Right ventricle myocardium inferior (tissue), 1 donor: ENCODE measurements around the gene MCEE. TPM values are rescaled to one million over a fixed set of nuclear protein-coding genes. Genes with fewer than 3 reads are reported as not detected.
A peak's percentile ranks its signal among the peaks of the same experiment; 100 is the strongest.
"Not testable (repeated sequence)": the region's sequence is repeated elsewhere in the genome, so short reads cannot be mapped to it uniquely, and the experiment has no call there.

Source experiments
- ATAC-seq: fragments of 200-7000 bp; cut with Tn5 transposase; one replicate; pipeline ENCODE4 v1.9.1; 2020; ENCODE audit warnings: mild to moderate bottlenecking, moderate library complexity
- DNase-seq: peaks from one replicate; pipeline ENCODE4 v3.0.0; 2021; ENCODE audit errors: missing footprints
- intact Hi-C: fragments of 100-400 bp; cut with DNase I; formaldehyde crosslinking; loops from one replicate; pipeline ENCODE4 v1.11.0; 2022
- total RNA-seq: library from RNA; stranded (reverse); fragmentation: NEBNext Ultra II Directional; extraction: Animal tissue kit (Norgen Biotek cat#: 25700); gene quantifications from one replicate; pipeline ENCODE4 v1.2.1, GENCODE V29; 2021
- donor health status: DM: no; HTN: yes; CAD: no; lungs with severe emphysema.

MCEE gene
- total RNA-seq, 1 donor from 2014 or later = 42.2 TPM

GRCh38 chr2:71092491-71093260, 37.4 kb downstream of the MCEE start:
- DNase-seq, ATAC-seq: not testable (repeated sequence)

DNA sequence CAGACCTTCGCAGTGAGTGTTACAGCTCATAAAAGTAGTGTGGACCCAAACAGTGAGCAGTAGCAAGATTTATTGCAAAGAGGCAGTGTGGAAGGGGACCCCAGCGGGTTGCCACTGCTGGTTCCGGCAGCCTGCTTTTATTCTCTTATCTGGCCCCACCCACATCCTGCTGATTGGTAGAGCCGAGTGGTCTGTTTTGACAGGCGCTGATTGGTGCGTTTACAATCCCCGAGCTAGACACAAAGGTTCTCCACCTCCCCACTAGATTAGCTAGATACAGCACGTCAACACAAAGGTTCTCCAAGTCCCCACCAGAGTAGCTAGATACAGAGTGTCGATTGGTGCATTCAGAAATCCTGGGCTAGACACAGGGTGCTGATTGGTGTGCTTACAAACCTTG, 38.2 kb downstream of the MCEE start:
- intact Hi-C loops, ATAC-seq, DNase-seq: not testable (repeated sequence)

More at GRCh38 chr2:71092491-71093260, 37.4 kb downstream of the MCEE start:
- intact Hi-C loops = not testable (repeated sequence)

- intact Hi-C loops, ATAC-seq, DNase-seq: not testable (repeated sequence)
Measured at GRCh38 chr2:71089475-71089874, 40.6 kb downstream of the MCEE start.

GRCh38 chr2:71085325-71086003, 44.6 kb downstream of the MCEE start:
- intact Hi-C loops, DNase-seq, ATAC-seq: not testable (repeated sequence)

- ATAC-seq, DNase-seq, intact Hi-C loops: not testable (repeated sequence)
Measured at GRCh38 chr2:71083752-71084312, 46.2 kb downstream of the MCEE start.

DNA sequence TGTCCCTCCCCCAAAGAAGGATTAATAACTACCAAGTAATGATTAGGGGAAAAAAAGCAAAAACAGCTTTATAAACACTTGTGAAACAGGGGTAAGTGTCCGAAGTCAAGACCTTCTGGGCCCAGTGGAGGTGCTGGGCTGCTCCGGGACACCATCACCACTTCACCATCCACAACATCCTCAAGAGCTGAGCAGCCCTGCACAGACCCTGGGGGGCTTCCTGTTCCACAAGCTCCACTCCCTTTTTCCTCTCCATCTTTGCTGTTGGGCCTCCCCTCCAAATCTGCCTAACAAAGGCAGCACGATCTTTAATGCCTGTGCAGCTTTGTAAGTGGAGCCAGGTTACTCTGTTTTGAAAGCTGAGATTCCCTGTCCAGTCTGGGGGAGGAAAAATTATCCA, 46.7 kb downstream of the MCEE start:
- DNase-seq, ATAC-seq, intact Hi-C loops: not testable (repeated sequence)

DNA sequence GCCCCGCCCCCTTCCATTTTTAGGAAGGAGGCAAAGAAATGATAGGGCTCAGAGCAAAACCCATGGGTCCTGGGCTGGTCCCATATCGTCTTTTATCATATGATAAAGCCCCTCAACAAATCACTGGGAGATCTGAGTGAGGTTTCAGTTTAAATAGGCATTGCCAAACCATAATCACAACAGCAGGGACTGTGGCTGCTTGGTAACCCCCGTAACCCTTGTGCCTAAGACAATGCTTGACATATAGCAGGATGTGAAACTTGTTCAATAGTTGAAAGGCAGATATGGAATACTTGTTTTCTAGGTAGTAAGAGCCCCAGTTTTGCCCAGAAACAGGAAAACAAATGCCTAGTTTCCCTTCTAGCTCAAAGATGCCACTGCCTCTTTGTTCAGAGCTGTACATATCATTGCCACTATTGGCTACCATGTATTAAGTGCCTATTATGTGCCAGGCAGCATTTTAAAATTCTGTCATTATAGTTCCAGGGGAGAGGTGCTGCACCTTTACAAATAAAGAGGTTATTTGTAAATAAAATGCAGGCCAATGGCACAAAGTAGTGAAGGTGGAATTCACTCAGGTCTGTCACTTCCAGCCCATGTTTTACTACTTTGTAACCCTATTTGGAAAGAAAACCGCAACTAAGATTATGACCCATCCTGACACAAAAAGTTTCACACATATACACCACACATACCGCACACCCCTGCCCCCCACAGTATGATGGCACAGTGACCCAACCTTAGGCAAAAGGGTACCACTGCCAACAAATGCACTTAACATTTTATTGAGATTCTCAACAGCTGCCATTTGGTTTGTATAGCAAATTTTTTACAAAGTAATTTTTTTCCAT, 47.4 kb downstream of the MCEE start:
- DNase-seq = no peak
- intact Hi-C loops = no loop called here
- ATAC-seq = no peak

DNA sequence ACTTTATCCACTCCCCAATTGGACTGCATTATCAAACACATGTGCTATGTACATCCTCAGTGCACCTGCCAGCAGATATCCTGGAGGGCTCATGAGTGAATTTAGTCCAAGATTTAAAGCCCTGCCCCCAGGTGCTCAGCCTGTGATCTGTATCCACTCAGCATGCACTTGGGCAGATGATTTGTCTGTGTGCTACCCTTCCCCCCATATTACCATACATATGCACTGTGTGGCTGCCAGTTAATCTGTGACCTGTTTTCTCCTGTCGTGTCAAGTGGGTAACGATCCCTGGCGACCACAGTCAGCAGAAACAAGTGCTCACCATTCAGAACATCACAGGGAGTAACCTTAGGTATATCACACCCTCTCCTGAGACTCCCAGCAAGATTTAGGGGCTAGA, 51.4 kb downstream of the MCEE start:
- ATAC-seq (no peak), DNase-seq (no peak)
- intact Hi-C loops = no loop called here

- intact Hi-C loops = no loop called here
- ATAC-seq (no peak), DNase-seq (no peak)
Measured at GRCh38 chr2:71074893-71075395, 55.1 kb downstream of the MCEE start.

DNA sequence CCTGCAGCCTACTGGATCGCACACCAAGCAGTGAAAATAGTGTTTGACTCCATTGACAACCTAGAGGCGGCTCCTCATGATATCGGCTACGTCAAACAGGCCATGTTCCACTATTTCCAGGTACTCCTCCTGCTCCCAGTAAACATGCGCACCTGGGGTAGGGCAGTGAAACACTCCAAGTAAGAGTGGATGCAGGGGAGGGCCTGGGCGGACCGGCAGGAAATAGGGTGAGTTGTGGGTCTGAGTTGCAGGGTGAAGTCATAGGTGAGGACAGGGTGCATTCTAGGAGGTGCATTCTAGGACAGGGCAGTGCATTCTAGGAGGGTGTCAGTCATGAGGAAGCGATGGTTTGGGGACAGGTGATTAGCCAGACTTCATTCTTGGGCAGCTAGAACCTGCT, 56.6 kb downstream of the MCEE start:
- no peak for DNase-seq
- intact Hi-C loops = no loop called here
- ATAC-seq = no peak

DNA sequence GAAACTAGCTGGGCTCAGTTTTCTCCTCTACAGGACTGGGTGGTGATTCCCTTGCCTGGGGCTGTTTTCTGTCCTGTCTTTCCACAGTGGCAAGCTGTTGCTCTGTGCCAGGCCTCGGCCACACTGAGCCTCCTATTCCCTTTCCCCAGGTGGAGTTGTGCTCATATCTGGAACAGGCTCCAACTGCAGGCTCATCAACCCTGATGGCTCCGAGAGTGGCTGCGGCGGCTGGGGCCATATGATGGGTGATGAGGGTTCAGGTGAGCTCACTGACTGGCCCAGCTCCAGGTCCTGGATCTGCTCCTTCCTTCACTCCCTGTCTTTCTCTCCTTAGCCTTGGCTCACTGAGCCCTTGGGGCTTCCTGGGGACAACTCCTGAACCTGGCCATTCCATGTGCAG, 57.5 kb downstream of the MCEE start:
- ATAC-seq = no peak
- no peak for DNase-seq
- intact Hi-C loops = no loop called here

DNA sequence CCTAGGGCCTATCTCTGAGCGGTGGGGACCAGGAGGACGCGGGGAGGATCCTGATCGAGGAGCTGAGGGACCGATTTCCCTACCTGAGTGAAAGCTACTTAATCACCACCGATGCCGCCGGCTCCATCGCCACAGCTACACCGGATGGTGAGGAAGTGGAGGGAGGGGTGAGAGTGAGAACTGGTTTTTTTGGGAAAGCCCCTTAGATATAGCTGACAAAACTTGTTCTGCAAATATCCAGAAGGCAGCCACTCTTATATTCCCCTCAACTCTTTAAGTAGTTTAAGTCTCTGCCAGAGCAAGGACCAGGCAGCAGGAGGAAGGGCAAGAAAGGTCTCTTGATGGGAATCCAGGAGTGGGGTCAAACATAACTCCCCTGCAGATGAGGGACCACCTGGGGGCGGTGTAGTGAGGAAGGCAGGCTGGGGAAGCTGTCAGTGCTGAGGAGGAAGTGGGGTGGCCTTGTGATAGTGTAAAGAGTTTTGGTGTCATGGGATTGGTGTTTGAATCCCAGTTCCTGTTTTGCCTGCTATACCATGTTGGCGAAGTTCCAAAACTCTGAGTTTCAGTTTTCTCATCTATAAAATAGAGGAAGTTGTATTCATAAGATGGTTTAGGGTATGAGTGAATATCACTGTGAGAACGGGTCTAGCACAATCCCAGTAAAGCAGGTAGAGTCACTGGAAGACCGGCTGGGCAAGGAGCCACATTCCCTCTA, 58.2 kb downstream of the MCEE start:
- intact Hi-C loops = no loop called here
- no peak for ATAC-seq
- DNase-seq = no peak

- intact Hi-C loops = no loop called here
- ATAC-seq = no peak
- no peak for DNase-seq
Measured at GRCh38 chr2:71070294-71071093, 59.5 kb downstream of the MCEE start.

DNA sequence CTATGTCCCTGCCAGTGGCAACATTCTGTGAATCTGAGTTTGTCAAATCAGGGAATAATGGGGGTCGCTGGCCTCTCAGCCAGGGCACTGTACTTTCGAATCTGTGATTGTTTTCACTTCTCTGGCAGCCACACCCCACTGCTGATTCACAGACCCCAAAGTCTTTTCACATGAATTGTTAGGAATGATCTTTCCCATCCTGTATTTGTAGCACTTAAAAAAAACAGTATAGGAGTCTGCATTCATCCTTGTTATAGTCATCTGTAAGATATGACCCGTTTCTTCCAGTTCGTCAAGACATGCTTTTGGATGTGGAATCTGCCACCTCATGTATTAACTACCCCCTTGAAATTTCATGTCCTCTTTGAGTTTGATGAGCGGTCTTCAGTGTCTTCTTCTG, 60.7 kb downstream of the MCEE start:
- intact Hi-C loops = loop anchor here (2.0 kb wide), 2 partner anchors 61 to 75 kb away; partner anchors contain the start of genes MCEE, MPHOSPH10 and TEX261
- no peak for ATAC-seq

DNA sequence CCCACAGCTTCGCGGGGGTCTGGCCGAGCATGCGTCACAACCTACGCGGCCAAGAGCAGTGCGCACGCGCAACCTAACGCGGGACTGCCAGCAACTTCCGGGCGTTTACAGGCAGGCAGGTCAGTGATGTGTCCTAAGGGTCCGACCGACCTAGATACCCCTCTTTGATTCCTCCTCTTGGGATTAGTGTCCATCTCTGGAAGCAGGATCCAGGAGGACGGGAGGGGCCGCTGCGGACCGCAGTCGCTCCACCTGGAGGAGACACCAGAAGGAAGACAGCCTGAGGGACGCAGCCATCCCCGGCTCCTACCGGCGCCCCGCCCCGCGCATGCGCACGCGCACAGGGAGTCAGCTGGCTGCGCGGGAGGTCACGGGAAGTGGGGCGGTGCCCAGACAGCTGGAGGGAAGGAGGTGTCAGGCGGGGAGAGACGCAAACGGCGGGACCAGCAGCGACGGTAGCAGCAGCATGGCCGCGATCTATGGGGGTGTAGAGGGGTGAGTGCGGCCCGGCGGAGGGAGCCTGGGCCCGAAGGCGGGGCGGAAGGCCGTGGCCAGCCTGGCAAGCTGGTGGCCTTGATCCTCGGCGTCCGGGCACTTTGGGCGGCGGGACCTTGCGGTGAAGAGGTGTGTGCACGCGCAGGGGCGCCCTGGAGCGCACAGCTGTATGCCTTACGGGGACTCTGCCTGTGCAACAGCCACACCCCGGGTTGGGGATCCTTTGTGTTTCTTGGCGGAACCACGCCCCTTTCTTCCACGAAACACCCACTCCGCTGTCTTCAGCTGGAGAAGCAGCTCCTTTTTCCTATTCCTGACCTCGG, 61.6 kb downstream of the MCEE start, which contains the start of gene NAGK:
TSS of gene NAGK (plus strand) at position 431 of the 818 bp plus-strand sequence. CDS start at position 467, 36 bp downstream.
- DNase-seq = peak; percentile 99

More for the DNA sequence above, 60.7 kb downstream of the MCEE start:
- no peak for DNase-seq

More for the DNA sequence above, 61.6 kb downstream of the MCEE start, which contains the start of gene NAGK:
- intact Hi-C loops = loop anchor here (2.0 kb wide), 2 partner anchors 62 to 74 kb away; partner anchors contain the start of genes MCEE, MPHOSPH10 and TEX261
- peak; percentile 95 for ATAC-seq
